LNCaP clone FGC (cell line): Measurements from ENCODE around the gene RPL18.
A peak's percentile ranks its signal among the peaks of the same experiment; 100 is the strongest.
"Not testable (repeated sequence)": the region's sequence is repeated elsewhere in the genome, so short reads cannot be mapped to it uniquely, and the experiment has no call there.

Source experiments
- DNase-seq: peaks from one replicate; pipeline ENCODE4 v3.0.0-alpha.2; 2011; ENCODE audit warnings: low read depth
- H3K4me3 ChIP-seq: 2 replicates; pipeline ENCODE4 v1.5.1; 2011; ENCODE audit warnings: mild to moderate bottlenecking, low read depth, low read length, control low read depth
- TF ChIP-seq, protein P1 (sequence below): IDR thresholded peaks from 2 replicates; pipeline ENCODE4 v1.5.1; 2012; ENCODE audit warnings: mild to moderate bottlenecking; ENCODE audit not compliant: control insufficient read depth, insufficient read depth; ENCODE audit errors: extremely low read depth

Gene RPL18

DNA sequence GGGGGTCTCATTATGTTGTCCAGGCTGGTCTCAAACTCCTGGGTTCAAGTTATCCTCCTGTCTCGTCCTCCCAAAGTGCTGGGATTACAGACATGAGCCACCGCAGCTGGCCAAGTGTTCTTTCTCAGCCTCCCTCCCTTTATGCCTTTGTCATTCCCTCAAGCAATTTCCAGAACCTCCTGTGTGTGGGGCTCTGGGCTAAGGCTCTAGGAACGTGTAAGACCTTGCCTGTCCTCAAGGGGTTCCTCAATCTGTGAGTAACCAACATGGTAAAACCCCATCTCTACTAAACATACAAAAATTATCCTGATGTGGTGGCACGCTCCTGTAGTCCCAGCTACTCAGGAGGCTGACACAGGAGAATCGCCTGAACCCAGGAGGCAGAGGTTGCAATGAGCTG lies 28.0 kb downstream of the RPL18 start:
- no peak for DNase-seq
- TF ChIP-seq, protein P1, sequence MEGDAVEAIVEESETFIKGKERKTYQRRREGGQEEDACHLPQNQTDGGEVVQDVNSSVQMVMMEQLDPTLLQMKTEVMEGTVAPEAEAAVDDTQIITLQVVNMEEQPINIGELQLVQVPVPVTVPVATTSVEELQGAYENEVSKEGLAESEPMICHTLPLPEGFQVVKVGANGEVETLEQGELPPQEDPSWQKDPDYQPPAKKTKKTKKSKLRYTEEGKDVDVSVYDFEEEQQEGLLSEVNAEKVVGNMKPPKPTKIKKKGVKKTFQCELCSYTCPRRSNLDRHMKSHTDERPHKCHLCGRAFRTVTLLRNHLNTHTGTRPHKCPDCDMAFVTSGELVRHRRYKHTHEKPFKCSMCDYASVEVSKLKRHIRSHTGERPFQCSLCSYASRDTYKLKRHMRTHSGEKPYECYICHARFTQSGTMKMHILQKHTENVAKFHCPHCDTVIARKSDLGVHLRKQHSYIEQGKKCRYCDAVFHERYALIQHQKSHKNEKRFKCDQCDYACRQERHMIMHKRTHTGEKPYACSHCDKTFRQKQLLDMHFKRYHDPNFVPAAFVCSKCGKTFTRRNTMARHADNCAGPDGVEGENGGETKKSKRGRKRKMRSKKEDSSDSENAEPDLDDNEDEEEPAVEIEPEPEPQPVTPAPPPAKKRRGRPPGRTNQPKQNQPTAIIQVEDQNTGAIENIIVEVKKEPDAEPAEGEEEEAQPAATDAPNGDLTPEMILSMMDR, result no peak
- no peak overlapping the region for H3K4me3 ChIP-seq

- DNase-seq, result no peak
- no peak overlapping the region for H3K4me3 ChIP-seq
- TF ChIP-seq, protein P1, result peak; percentile 44
Observed at GRCh38 chr19:48588670-48589401, 30.1 kb downstream of the RPL18 start.

- no peak overlapping the region for H3K4me3 ChIP-seq
Observed at GRCh38 chr19:48587387-48587786, 31.6 kb downstream of the RPL18 start.

DNA sequence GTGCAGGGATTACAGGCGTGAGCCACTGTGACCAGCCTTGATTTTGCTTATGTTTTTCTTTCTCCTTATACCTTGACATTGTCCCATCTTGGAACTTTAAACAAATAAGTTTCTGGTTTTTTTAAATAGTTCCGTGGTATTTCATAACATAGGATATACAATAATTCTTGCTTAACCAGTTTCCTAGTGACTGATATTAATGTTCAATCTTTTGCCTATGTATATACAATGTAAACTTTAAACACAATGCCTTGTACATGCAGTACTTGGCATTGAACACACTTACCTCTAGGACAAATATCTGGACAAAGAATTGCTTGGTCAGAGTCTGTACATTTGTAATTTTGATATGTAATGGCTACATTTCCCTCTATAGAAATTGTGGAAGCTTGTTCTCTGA lies 36.8 kb downstream of the RPL18 start:
- no peak overlapping the region for H3K4me3 ChIP-seq
- TF ChIP-seq, protein P1, result no peak
- no peak for DNase-seq

More at GRCh38 chr19:48587387-48587786, 31.6 kb downstream of the RPL18 start:
- no peak for DNase-seq
- TF ChIP-seq, protein P1, result no peak

DNA sequence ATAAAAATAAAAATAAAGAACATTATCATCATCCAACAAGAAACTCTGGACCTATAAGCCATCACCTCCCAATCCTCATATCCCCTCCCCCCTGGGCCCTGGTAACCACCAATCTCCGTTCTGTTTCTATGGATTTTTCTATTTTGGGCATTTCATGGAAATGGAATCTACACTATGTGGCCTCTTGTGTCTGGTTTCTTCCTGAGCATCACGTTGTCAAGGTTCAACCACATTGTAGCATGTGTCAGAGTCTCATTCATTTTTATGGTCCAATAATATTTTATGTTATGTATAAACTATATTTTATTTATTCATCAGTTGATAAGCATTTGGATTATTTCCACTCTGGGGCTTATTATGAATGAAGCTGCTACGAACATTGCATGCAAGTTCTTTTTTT lies 40.1 kb downstream of the RPL18 start:
- no peak for DNase-seq
- H3K4me3 ChIP-seq, result no peak overlapping the region
- TF ChIP-seq, protein P1, result no peak

DNA sequence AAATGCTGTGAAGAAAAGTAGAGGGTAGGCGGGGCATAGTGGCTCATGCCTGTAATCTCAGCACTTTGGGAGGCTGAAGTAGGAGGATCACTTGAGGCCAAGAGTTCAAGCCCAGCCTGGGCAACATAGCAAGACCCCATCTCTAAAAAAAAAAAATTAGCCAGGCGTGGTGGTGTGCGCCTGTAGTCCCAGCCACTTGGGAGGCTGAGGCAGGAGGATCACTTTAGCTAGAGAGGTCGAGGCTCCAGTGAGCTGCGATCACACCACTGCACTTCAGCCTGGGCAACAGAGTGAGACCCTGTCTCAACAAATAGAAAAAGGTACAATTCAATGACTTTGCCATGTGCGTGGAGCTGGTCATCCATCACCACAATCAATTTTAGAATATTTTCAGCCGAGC lies 41.1 kb downstream of the RPL18 start:
- not testable (repeated sequence) for H3K4me3 ChIP-seq, DNase-seq

DNA sequence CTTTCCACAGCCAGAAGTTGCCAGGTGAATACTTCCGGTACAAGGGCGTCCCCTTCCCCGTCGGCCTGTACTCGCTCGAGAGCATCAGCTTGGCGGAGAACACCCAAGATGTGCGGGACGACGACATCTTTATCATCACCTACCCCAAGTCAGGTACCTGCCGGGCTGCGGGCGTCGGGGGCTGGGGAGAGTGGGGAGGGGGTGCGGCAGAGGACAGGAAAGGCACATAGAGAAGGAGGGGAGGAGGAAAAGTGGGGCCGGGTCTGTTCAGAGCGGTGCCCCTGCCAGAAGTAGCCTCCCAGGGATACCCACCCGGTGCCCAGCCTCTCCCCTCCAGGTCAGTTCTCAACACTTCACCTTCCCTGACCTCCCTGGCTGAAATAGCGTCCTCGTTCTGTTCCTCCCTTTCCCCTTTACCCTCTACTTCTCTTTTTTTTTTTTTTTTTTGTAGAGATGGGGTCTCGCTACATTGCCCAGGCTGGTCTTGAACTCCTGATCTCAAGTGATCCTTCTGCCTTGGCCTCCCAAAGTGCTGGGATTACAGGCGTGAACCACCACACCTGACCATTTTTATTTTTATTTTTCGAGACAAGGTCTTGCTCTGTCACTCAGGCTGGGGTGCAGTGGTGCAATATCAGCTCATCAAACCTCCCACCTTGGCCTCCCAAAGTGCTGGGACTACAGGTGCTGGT lies 42.9 kb downstream of the RPL18 start:
- TF ChIP-seq, protein P1, result no peak
- no peak for DNase-seq
- H3K4me3 ChIP-seq, result no peak overlapping the region
